ENCODE results near the gene KRTAP19-2.
"Not testable (repeated sequence)": the region's sequence is repeated elsewhere in the genome, so short reads cannot be mapped to it uniquely, and the experiment has no call there.

The KRTAP19-2 gene, protein sequence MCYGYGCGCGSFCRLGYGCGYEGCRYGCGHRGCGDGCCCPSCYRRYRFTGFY

DNA sequence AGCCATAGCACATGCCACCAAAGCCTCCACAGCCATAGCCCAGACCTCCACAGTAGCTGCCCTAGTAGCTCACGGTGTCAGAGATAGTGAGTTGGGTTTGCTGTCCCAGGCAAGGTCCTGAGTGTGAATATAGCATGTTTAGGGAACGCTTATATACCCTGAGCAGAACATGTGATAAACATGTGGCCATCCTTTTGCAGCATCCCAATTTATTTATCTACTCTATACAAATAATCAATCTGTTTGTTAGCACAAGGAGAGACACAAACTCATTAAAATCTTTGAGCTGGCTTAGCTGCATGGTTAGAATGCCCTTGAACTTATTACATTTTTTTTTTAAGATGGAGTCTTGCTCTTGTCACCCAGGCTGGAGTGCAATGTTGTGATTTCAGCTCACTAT, at the start of gene KRTAP19-2:
TSS of gene KRTAP19-2 (minus strand) at position 101 of the 400 bp plus-strand sequence. CDS start at position 13, 88 bp downstream.
- TF ChIP-seq, protein P1, sequence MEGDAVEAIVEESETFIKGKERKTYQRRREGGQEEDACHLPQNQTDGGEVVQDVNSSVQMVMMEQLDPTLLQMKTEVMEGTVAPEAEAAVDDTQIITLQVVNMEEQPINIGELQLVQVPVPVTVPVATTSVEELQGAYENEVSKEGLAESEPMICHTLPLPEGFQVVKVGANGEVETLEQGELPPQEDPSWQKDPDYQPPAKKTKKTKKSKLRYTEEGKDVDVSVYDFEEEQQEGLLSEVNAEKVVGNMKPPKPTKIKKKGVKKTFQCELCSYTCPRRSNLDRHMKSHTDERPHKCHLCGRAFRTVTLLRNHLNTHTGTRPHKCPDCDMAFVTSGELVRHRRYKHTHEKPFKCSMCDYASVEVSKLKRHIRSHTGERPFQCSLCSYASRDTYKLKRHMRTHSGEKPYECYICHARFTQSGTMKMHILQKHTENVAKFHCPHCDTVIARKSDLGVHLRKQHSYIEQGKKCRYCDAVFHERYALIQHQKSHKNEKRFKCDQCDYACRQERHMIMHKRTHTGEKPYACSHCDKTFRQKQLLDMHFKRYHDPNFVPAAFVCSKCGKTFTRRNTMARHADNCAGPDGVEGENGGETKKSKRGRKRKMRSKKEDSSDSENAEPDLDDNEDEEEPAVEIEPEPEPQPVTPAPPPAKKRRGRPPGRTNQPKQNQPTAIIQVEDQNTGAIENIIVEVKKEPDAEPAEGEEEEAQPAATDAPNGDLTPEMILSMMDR (conservative IDR thresholded peaks at IDR 0.05; ENCODE audit: low read length), result no peak
- DNase-seq (ENCODE audit: low read depth), result no peak
- H3K4me3 ChIP-seq (ENCODE audit: low read length), result no peak within 1 kb of the TSS

- H3K4me3 ChIP-seq (ENCODE audit: low read length), result no peak overlapping the region
- DNase-seq (ENCODE audit: low read depth), result no peak
- TF ChIP-seq, protein P1 (conservative IDR thresholded peaks at IDR 0.05; ENCODE audit: low read length), result no peak
Observed at GRCh38 chr21:30518876-30519275, 31.6 kb upstream of the KRTAP19-2 start.

DNA sequence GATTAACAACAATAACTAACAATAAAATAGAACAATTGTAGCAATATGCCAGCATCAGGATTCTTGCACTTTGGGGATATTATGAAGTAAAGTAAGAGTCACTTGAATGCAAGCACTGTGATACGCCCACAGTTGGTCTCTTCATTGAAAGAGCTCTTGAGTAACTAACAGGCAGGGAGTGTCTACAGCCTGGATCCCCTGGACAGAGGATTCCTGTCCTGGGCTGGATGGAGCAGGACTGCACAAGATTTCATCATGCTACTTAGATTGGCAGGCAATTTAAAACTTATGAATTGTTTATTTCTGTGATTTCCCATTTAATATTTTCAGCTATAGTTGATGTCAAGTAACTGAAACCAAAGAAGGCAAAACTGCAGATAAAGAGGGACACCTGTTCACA, 28.4 kb upstream of the KRTAP19-2 start:
- DNase-seq (ENCODE audit: low read depth), result no peak
- TF ChIP-seq, protein P1 (conservative IDR thresholded peaks at IDR 0.05; ENCODE audit: low read length), result no peak
- no peak overlapping the region for H3K4me3 ChIP-seq (ENCODE audit: low read length)

- not testable (repeated sequence) for DNase-seq (ENCODE audit: low read depth)
Observed at GRCh38 chr21:30505621-30506205, 18.5 kb upstream of the KRTAP19-2 start.

DNA sequence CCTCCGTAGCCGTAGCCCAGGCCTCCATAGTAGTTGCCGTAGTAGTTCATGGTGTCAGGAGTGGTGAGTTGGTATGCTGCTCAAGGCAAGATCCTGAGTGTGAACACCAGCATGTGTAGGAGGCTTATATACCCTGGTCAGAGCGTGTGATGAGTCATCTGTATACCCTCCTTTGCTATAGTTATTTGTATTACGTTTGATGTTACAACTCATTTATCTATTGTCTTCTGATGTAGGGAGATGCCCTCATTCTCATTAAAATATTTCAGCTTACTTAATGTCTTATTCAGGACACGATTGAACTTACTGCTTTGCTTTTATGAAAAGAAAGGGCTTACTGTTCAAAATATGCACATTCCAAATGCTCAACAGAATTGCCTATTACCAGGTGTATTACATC, 14.8 kb upstream of the KRTAP19-2 start, which contains the start of gene KRTAP19-5:
TSS of gene KRTAP19-5 (minus strand) at position 101 of the 400 bp plus-strand sequence. CDS start at position 50, 51 bp downstream.
- TF ChIP-seq, protein P1 (conservative IDR thresholded peaks at IDR 0.05; ENCODE audit: low read length), result no peak
- H3K4me3 ChIP-seq (ENCODE audit: low read length), result no peak within 1 kb of the TSS
- no peak for DNase-seq (ENCODE audit: low read depth)

More at GRCh38 chr21:30505621-30506205, 18.5 kb upstream of the KRTAP19-2 start:
- H3K4me3 ChIP-seq (ENCODE audit: low read length), result not testable (repeated sequence)

DNA sequence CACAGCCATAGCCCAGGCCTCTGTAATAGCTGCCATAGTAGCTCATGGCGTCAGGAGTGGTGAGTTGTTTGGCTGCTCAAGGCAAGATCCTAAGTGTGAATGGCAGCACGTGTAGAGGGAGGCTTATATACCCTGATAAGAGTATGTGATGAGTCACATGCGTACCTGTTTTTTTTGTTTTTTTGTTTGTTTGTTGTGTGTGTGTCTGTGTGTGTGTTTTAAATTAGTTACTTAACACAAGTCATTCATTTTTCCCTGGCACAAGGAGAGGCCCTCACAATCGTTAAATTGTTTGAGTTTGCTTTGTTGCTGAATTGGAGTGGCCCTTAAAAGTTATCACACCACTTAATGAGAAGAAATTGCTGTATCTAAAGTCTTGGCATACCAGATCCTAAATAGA, 9.8 kb upstream of the KRTAP19-2 start, which contains the start of gene KRTAP19-4:
TSS of gene KRTAP19-4 (minus strand) at position 101 of the 400 bp plus-strand sequence. CDS start at position 46, 55 bp downstream.
- DNase-seq (ENCODE audit: low read depth), result no peak
- TF ChIP-seq, protein P1 (conservative IDR thresholded peaks at IDR 0.05; ENCODE audit: low read length), result no peak
- no peak within 1 kb of the TSS for H3K4me3 ChIP-seq (ENCODE audit: low read length)

DNA sequence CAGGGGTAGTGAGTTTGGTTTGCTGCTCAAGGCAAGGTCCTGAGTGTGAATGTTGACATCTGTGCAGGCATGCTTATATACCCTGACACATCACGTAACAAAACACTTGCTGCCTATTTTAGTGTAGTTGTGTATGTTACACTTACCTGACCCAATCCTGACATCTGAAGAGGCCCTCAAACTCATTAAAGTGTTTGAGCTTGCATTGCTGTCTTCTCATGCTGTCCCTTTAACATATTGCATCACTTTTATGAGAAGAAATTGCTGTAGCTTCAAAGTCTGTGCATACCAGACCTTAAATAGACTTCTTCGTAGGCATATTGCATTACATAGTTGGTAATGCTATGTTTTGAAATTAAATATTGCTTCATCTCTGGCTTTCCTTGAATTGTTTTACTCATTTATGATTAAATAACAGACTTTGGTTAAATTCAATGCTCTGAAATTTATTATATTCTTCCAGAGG, 4.8 kb upstream of the KRTAP19-2 start, which contains the start of gene KRTAP19-3:
TSS of gene KRTAP19-3 (minus strand) at position 51 of the 466 bp plus-strand sequence. CDS start 56 bp downstream, outside the sequence.
- DNase-seq (ENCODE audit: low read depth), result no peak
- TF ChIP-seq, protein P1 (conservative IDR thresholded peaks at IDR 0.05; ENCODE audit: low read length), result no peak
- no peak within 1 kb of the TSS for H3K4me3 ChIP-seq (ENCODE audit: low read length)
